Retinal pigment epithelial cell (primary cell): ENCODE data around the gene NKD2.

ENCODE experiments used
- DNase-seq: peaks from one replicate; pipeline ENCODE4 v3.0.0-alpha.2; 2010; ENCODE audit warnings: low read depth
- H3K4me3 ChIP-seq: 2 replicates; pipeline ENCODE4 v1.5.1; 2011; ENCODE audit warnings: mild to moderate bottlenecking, low read length, control low read depth, moderate library complexity
- TF ChIP-seq, protein P1 (sequence below): conservative IDR thresholded peaks from 2 replicates; pipeline ENCODE4 v1.5.1; 2011; ENCODE audit warnings: low read depth, low read length, control low read depth, inconsistent platforms

The NKD2 gene

DNA sequence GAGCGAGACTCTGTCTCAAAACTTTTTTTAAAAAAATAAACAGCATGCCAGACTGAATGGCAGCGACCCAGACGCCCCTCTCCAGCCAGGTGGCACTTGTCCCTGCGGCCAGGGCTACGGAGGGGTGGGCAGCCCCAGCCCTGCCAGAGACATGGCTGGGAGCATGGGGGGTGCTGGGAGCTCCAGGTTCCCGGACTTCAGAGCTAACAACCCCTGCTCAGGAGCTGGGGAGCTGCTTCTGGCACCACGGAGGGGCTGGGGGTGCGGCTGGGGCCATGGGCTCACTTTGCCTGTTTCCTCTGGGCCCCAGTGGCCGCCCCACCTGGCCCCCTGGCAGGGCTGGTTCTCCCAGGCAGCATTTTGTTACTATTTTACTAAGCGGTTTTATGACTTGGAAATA is 53.3 kb downstream of the NKD2 start:
- no peak overlapping the region for H3K4me3 ChIP-seq
- no peak for DNase-seq
- TF ChIP-seq, protein P1, sequence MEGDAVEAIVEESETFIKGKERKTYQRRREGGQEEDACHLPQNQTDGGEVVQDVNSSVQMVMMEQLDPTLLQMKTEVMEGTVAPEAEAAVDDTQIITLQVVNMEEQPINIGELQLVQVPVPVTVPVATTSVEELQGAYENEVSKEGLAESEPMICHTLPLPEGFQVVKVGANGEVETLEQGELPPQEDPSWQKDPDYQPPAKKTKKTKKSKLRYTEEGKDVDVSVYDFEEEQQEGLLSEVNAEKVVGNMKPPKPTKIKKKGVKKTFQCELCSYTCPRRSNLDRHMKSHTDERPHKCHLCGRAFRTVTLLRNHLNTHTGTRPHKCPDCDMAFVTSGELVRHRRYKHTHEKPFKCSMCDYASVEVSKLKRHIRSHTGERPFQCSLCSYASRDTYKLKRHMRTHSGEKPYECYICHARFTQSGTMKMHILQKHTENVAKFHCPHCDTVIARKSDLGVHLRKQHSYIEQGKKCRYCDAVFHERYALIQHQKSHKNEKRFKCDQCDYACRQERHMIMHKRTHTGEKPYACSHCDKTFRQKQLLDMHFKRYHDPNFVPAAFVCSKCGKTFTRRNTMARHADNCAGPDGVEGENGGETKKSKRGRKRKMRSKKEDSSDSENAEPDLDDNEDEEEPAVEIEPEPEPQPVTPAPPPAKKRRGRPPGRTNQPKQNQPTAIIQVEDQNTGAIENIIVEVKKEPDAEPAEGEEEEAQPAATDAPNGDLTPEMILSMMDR: no peak

DNA sequence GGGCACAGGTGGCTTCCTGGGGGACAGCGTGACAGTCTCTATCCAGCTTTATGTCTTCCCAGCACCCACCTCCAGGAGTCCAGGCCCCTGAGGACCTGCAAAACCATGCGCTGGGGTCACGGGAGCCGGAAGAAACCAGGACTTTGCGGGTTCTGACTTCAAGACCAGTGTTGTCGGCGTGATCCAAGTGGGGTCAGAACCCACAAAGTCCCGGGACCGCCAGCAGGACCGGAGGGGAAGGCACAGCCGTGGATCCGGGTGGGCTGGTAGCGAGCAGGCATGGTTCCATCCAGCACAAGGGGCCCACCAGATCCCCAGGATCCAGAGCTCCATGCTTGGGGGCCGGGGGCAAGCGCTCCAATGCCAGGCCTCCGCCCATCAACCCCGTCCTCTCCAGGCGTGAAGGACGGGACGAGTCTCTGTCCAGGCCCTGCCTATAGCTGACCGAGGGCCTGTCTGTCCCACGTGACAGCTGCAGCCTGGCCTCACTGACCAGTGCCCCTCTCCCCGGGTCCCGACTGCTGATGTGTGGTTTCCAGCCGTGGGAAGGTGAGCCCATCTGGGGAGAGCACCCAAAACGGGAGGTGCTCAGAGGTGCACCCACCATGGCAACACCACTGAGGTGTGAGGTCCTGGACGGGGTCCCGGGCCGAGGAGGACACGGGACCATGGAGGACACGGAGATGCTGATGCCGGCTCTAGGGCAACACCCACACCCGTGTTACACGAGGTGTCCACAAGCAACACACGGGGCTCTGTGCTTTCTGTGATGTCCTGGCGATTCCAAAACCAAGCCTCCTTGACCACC is 54.4 kb downstream of the NKD2 start:
- no peak for DNase-seq
- no peak overlapping the region for H3K4me3 ChIP-seq
- TF ChIP-seq, protein P1: no peak

DNA sequence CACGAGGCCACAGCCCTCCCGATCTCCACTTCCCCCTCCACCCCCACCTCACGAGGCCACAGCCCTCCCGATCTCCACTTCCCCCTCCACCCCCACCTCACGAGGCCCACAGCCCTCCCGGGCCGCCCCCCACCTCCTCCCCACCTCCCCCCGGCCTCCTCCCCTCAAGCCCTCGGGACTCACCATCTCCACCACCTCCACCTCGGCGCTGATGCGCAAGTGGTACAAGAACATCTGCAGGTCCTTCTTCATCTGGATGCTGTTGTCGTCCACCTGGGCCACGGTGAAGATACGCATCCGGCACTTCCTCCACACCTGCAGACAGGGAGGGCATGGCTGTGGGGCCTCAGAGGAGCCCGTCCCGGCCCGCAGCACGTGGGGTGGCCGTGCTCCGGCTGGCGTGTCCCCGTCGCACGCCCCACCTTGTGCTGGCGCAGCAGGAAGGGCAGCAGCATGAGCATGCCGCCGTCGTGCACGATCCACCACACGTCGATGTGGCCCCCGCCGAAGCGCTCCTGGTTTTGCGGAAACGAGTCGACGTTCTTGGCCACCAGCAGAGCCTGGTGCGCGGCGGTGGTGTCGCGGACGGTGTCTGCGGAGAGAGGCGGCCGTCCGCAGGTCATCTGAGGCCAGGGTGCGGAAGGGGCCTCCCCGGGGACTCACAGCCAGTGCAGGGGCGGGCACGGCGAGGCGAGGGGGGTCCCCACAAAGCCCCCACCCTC is 55.2 kb downstream of the NKD2 start:
- no peak for DNase-seq
- no peak overlapping the region for H3K4me3 ChIP-seq
- TF ChIP-seq, protein P1: no peak

DNA sequence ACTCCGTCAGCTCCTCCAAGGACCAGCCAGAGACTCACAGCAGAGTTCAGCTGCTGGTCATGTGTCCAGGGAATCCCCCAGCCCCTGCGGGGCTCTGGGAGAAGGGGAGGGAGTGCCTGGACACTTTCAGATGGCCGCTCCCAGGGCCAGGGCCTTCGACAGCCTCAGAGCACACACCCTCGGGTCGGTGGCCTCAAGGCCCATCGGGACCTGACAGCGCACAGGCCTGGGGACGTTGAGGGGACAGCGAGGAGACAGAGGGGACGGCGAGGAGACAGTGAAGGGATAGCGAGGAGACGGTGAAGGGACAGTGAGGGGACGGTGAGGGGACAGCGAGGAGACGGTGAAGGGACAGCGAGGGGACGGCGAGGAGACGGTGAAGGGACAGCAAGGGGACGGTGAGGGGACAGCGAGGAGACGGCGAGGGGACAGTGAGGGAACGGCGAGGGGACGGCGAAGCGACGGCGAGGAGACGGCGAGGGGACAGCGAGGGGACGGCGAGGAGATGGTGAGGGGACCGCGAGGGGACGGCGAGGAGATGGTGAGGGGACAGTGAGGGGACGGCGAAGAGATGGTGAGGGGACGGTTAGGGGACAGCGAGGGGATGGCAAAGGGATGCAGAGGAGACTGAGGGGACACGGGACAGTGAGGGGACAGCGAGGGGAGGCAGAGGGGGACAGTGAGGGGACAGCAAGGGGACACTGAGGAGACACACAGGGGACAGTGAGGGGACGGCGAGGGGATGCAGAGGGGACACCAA is 56.0 kb downstream of the NKD2 start:
- TF ChIP-seq, protein P1: no peak
- no peak for DNase-seq
- no peak overlapping the region for H3K4me3 ChIP-seq

DNA sequence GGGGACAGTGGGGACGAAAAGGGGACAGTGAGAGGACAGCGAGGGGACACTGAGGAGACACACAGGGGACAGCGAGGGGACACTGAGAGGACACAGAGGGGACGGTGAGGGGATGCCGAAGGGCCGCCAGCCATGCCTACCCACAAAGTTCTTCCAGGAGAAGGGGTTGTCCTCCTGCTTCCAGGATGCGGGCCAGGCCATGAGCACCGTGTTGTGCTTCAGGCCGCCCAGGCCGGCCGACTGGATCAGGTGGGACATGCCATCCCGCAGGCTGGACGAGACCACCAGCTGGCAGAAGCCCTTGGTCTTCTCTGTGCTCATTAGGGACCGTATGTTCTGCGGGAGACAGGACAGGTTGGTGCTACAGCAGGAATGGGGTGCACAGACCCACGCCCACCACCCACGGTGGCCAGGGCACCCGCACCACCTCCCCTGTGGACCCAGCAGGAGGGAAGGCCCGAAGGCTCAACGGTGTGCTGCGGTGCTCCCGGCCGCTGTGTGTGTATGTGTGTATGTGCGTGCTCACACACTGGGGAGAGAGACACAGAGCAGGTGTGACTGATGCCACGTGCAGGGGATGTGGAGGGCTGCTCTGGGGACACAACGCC is 56.6 kb downstream of the NKD2 start:
- no peak overlapping the region for H3K4me3 ChIP-seq
- TF ChIP-seq, protein P1: no peak
- no peak for DNase-seq

DNA sequence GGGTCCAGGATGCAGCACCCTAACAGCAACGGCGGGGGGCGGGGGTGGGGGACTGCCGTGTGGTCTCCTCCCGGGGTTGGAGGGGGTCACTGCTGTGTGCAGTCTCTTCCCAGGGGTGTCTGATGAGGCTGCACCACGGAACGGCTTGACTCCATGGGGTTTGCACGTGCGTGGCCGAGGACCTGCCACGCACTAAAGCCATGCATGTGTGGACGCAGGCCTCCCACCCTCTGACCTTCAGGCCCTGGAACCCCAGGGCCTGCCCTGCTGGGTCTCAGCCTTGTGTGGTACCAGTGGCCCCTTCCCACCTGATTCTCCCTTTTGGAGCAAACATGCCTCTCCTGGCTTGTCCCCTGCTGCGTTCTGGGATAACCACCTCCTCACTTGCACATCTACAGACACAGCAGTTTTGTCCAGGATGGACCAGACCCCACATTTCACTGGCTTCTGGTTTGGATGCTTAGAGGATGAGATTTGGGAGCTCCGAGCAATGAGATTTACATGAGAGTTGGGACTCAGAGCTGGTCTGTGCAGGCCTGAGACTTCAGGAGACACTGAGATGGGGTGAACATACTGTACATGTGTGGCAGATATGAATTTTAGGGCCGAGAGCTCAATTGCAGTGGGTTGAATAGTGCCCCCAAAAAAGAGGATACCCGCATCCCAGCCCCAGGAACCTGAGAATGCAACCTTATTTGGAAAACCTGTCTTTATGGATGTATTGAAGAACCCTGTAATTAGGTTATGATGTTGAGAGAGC is 57.5 kb downstream of the NKD2 start:
- no peak for DNase-seq
- no peak overlapping the region for H3K4me3 ChIP-seq
- TF ChIP-seq, protein P1: no peak
